WI38 (cell line): ENCODE results near the gene OTOA.

Experiments used
- H3K4me3 ChIP-seq: 2 replicates; pipeline ENCODE4 v1.5.1; 2011; ENCODE audit warnings: low read depth, mild to moderate bottlenecking, control low read depth, low read length
- TF ChIP-seq, protein P1 (sequence below): IDR thresholded peaks from 2 replicates; pipeline ENCODE4 v1.5.1; 2012; ENCODE audit warnings: low read depth, mild to moderate bottlenecking, control low read depth, low read length

OTOA gene

DNA sequence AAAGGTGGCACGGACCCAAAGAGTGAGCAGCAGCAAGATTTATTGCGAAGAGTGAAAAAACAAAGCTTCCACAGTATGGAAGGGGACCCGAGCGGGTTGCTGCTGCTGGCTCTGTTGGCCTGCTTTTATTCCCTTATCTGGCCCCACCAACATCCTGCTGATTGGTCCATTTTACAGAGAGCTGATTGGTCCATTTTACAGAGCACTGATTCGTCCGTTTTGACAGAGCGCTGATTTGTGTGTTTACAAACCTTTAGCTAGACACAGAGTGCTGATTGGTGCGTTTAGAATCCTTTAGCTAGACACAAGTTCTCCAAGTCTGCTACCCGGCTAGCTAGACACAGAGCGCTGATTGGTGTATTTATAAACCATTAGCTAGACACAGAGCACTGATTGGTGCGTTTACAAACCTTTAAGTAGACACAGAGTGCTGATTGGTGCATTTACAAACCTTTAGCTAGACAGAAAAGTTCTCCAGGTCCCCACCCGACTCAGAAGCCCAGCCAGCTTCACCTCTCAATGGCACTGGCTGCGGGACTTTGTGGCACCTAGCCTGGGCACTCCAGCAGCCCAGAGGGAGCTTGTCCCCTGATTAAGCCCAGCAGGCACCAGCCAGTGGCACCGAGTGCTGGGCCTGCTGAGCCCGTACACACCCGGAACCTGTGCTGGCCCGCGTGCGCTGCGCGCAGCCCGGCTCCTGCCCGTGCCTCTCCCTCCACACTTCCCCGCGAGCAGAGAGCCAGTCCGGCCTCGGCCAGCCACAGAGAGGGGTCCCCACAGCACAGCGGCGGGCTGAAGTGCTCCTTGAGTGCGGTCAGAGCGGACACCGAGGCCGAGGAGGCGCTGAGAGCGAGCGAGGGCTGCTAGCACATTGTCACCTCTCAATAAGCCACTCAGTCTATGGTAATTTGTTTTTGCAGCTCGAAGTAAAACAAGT lies 26.5 kb upstream of the OTOA start:
- TF ChIP-seq, protein P1, sequence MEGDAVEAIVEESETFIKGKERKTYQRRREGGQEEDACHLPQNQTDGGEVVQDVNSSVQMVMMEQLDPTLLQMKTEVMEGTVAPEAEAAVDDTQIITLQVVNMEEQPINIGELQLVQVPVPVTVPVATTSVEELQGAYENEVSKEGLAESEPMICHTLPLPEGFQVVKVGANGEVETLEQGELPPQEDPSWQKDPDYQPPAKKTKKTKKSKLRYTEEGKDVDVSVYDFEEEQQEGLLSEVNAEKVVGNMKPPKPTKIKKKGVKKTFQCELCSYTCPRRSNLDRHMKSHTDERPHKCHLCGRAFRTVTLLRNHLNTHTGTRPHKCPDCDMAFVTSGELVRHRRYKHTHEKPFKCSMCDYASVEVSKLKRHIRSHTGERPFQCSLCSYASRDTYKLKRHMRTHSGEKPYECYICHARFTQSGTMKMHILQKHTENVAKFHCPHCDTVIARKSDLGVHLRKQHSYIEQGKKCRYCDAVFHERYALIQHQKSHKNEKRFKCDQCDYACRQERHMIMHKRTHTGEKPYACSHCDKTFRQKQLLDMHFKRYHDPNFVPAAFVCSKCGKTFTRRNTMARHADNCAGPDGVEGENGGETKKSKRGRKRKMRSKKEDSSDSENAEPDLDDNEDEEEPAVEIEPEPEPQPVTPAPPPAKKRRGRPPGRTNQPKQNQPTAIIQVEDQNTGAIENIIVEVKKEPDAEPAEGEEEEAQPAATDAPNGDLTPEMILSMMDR: no peak
- H3K4me3 ChIP-seq: no peak overlapping the region

DNA sequence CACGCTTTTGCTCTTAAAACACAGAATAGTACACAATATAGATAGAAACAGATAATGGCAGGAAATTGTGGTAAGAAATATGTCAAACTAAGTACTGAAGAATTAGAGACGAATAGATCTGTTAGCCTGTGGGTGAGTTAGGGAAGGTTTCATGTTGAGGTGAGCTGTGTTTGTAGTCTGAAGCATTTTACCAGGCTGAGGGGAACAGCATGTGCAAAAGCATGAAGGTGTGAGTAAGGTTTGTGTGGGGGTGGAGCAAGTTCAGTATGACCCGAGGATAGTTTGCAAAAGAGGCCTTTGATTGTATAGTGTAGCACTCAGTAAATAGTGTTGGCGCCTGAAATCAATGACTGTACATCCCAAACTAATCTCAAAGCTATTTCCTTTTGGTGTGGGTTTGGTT lies 25.2 kb upstream of the OTOA start:
- H3K4me3 ChIP-seq: no peak overlapping the region
- TF ChIP-seq, protein P1: no peak

DNA sequence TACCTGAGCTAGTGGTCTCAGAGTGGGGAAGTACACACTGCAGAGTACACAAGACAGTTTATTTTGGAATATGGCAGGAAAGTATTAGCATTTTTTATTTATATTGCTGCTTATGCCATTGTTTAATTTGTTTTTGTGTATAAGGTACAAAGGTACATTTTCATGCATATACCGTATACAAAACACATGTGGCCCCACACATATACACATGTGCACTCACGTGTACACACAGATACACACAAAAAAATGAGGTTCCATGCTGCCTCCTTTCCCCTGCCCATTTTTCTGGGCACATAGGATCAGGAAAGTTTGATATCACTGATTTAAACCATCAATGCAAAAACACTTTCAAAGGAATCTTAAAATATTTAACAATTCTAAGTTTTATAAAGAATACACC lies 24.3 kb upstream of the OTOA start:
- no peak overlapping the region for H3K4me3 ChIP-seq
- TF ChIP-seq, protein P1: no peak

DNA sequence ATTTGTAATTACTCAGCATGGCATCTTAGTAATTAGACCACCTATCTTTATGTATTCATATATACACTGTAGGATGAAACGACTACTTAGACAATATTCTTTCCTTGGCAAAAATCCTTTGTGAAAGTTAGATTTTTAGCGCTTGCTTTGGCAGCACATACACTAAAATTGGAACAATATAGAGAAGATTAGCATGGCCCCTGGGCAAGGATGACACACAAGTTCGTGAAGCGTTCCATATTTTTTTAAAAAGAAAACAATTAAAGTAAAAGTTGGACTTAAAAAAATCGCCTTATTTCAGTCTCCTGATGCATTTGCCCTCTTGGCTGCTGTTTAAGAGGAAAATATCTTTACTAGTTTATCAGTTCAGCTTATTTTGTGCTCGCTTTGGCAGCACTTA lies 21.9 kb upstream of the OTOA start:
- TF ChIP-seq, protein P1: no peak
- no peak overlapping the region for H3K4me3 ChIP-seq

DNA sequence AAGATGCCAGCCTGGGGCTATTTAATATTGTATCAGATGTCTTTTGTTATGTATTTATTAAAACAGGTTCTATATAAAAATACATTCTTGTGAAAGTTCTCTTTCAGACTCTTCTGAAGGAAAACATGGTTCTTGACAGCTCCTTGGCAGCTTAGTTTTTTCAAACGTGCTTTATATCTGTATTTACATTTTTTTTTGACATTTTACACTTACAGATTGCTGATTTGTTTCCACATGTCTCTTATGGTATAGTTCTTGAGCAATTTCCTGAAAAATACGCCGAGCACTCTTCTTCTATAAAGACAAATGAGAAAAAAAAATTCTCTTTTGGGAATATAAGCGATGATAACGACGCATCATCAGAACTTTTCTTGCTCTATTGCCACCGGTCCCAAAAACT lies 20.9 kb upstream of the OTOA start:
- TF ChIP-seq, protein P1: no peak
- no peak overlapping the region for H3K4me3 ChIP-seq

DNA sequence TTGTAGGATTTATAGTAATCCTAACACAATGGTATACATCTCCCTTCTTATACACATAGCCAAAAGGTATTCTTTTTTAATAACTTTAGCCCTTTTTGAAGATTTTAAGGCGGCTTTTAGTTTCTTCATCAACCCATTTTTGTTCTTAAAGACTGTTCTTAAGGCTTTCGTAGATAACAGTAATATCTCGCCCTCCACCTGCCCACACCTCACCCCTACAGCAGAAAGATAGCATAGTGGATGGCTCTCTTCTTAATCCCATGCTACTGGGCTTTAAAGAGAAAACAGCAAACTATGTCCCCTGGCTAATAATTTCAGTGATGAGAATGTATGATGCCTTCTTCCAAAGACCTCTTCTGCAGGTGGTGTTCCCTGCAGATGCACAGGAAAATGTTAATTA lies 20.0 kb upstream of the OTOA start:
- TF ChIP-seq, protein P1: no peak
- no peak overlapping the region for H3K4me3 ChIP-seq

DNA sequence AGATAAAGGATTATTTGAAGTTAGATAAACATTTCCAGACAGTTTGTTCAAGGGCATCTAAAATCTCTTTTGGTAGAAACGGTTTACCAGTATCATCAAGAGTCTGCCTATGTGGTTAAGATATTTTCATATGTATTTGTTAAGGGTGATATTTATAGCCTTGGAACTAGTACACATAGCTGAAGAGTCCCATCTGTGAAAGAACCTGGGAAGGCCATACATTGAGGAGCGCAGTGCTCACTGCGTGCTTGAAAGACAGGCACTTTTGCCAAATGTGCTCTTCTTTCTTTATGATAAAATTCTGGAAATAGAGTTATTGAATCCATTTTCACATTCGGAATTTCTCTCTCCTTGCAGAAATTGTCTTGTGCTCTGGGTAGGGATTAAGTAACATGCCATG lies 19.1 kb upstream of the OTOA start:
- no peak overlapping the region for H3K4me3 ChIP-seq
- TF ChIP-seq, protein P1: no peak
